ENCODE results near the gene SKI. TPM values are rescaled to one million over a fixed set of nuclear protein-coding genes. Genes with fewer than 3 reads are reported as not detected.
A peak's percentile ranks its signal among the peaks of the same experiment; 100 is the strongest.

The SKI gene
- total and polyA plus RNA-seq, 2 donors (not counting 1 experiment from before 2014, with no cell fraction given): 14.9 to 74.9 TPM

DNA sequence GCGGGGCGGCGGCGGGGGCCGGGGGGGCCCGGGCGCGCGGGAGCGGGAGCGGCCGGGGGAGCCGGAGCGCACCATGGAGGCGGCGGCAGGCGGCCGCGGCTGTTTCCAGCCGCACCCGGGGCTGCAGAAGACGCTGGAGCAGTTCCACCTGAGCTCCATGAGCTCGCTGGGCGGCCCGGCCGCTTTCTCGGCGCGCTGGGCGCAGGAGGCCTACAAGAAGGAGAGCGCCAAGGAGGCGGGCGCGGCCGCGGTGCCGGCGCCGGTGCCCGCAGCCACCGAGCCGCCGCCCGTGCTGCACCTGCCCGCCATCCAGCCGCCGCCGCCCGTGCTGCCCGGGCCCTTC is 546 bp downstream of the SKI start:
- TF ChIP-seq EZH2 (IDR thresholded peaks at IDR 0.05; ENCODE audit: borderline replicate concordance, insufficient read depth, low read depth, low read length, poor library complexity, severe bottlenecking): no peak
- TF ChIP-seq, protein P1, sequence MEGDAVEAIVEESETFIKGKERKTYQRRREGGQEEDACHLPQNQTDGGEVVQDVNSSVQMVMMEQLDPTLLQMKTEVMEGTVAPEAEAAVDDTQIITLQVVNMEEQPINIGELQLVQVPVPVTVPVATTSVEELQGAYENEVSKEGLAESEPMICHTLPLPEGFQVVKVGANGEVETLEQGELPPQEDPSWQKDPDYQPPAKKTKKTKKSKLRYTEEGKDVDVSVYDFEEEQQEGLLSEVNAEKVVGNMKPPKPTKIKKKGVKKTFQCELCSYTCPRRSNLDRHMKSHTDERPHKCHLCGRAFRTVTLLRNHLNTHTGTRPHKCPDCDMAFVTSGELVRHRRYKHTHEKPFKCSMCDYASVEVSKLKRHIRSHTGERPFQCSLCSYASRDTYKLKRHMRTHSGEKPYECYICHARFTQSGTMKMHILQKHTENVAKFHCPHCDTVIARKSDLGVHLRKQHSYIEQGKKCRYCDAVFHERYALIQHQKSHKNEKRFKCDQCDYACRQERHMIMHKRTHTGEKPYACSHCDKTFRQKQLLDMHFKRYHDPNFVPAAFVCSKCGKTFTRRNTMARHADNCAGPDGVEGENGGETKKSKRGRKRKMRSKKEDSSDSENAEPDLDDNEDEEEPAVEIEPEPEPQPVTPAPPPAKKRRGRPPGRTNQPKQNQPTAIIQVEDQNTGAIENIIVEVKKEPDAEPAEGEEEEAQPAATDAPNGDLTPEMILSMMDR (IDR thresholded peaks at IDR 0.05): no peak
- Histone ChIP-seq H4K20me1 (ENCODE audit: control insufficient read depth, insufficient read depth, low read length, poor library complexity, severe bottlenecking) (peaks cover 48% of the 10 kb centered on the region), H3K9me3 (ENCODE audit: control extremely low read depth in 1 of 3, control insufficient read depth in 2 of 3, insufficient read depth in 1 of 3, low read length in 2 of 3) (no peaks in the 10 kb centered on the region), H3K4me1 (ENCODE audit: control insufficient read depth in 2 of 2, insufficient read depth in 2 of 2, low read length in 2 of 2) (peaks cover 46 to 54% of the 10 kb centered on the region in 2 donors), H3K4me3 (ENCODE audit: control extremely low read depth in 1 of 5, extremely low read depth in 1 of 5, insufficient read depth in 1 of 5, low read depth in 2 of 5, low read length in 4 of 5) (peak overlapping the region; percentile 45 to 82 (median 68)), H3K36me3 (replicated peaks in 1 of 2; ENCODE audit: control extremely low read depth in 1 of 2, control insufficient read depth in 1 of 2, extremely low read depth in 1 of 2, insufficient read depth in 2 of 2, low read length in 1 of 2) (peaks cover 0 to 3% of the 10 kb centered on the region in 2 experiments), H3K4me2 (replicated peaks; ENCODE audit: low read depth, low read length, poor library complexity, severe bottlenecking) (peak overlapping the region; percentile 89), H3K9ac (ENCODE audit: low read length) (peak overlapping the region; percentile 72), H3K27me3 (replicated peaks in 1 of 4; ENCODE audit: control extremely low read depth in 1 of 4, control insufficient read depth in 3 of 4, insufficient read depth in 4 of 4, low read length in 3 of 4) (no peaks in the 10 kb centered on the region), H3K27ac (ENCODE audit: low read length in 2 of 2) (no peak overlapping the region), H3K79me2 (ENCODE audit: control insufficient read depth, insufficient read depth, low read length) (peaks cover 49% of the 10 kb centered on the region), H2AFZ (ENCODE audit: insufficient read depth, low read depth, low read length, poor library complexity, severe bottlenecking) (no peak overlapping the region)
- H3K27ac Mint-ChIP-seq: peak overlapping the region; percentile 94
- under 1% methylated on average over 50 of the region's 50 CpGs for WGBS (ENCODE audit: insufficient coverage)
- peak overlapping the region; percentile 98 for H3K4me3 Mint-ChIP-seq
- ATAC-seq (ENCODE audit: low read depth) (no peak), DNase-seq (no peak)
- peaks cover 46% of the 10 kb centered on the region for H3K4me1 Mint-ChIP-seq
- ChIA-PET CTCF (interaction anchor here (0.8 to 3.9 kb wide), 17 partner anchors 12 to 163 kb away, joined by 3 to 22 read pairs (median 4); partner anchors contain the start of genes FAAP20, MORN1 and RER1), POLR2A (interaction anchor here (1.0 to 3.4 kb wide), 6 partner anchors 18 to 163 kb away, joined by 3 to 30 read pairs (median 5); partner anchors contain the start of genes FAAP20, MORN1 and RER1)
- intact Hi-C loops (cut with micrococcal nuclease): loop anchor here (1.0 to 5.0 kb wide), 2 partner anchors 153 to 1674 kb away; partner anchors contain the start of gene C1orf174
- no peaks in the 10 kb centered on the region for H3K9me3 Mint-ChIP-seq (ENCODE audit: insufficient read depth)
- H3K27me3 Mint-ChIP-seq: no peaks in the 10 kb centered on the region

Data from B cell (primary cell).